ENCODE data around the gene DDX47. TPM values are rescaled to one million over a fixed set of nuclear protein-coding genes. Genes with fewer than 3 reads are reported as not detected.
"Not testable (repeated sequence)": the region's sequence is repeated elsewhere in the genome, so short reads cannot be mapped to it uniquely, and the experiment has no call there.

The DDX47 gene
- total RNA-seq, 1 donor from 2014 or later, result 26.7 TPM

- Histone ChIP-seq H3K27ac (replicated peaks) (no peak overlapping the region), H3K27me3 (ENCODE audit: low read depth) (no peaks in the 10 kb centered on the region), H3K4me1 (no peaks in the 10 kb centered on the region), H3K4me3 (no peak overlapping the region), H3K36me3 (no peaks in the 10 kb centered on the region), H3K9me3 (replicated peaks) (no peaks in the 10 kb centered on the region)
- TF ChIP-seq CTCF (IDR thresholded peaks at IDR 0.05; ENCODE audit: borderline replicate concordance), result no peak
- DNase-seq, result no peak
- intact Hi-C loops (cut with micrococcal nuclease), result no loop called here
Observed at GRCh38 chr12:12871587-12872138, 58.5 kb downstream of the DDX47 start.

GRCh38 chr12:12872139-12872933, 59.2 kb downstream of the DDX47 start:
- H3K27ac ChIP-seq (replicated peaks), result no peak overlapping the region
- H3K36me3 ChIP-seq, result no peaks in the 10 kb centered on the region
- H3K27me3 ChIP-seq (ENCODE audit: low read depth), result no peaks in the 10 kb centered on the region
- no peaks in the 10 kb centered on the region for H3K9me3 ChIP-seq (replicated peaks)
- H3K4me3 ChIP-seq, result no peak overlapping the region
- DNase-seq, result no peak
- TF ChIP-seq CTCF (IDR thresholded peaks at IDR 0.05; ENCODE audit: borderline replicate concordance), result no peak
- H3K4me1 ChIP-seq, result no peaks in the 10 kb centered on the region
- intact Hi-C loops (cut with micrococcal nuclease), result no loop called here

- TF ChIP-seq CTCF (IDR thresholded peaks at IDR 0.05; ENCODE audit: borderline replicate concordance), result no peak
- Histone ChIP-seq H3K9me3 (replicated peaks) (no peaks in the 10 kb centered on the region), H3K4me1 (no peaks in the 10 kb centered on the region), H3K27ac (replicated peaks) (no peak overlapping the region), H3K27me3 (ENCODE audit: low read depth) (no peaks in the 10 kb centered on the region), H3K36me3 (no peaks in the 10 kb centered on the region), H3K4me3 (no peak overlapping the region)
- DNase-seq, result no peak
- intact Hi-C loops (cut with micrococcal nuclease), result no loop called here
Observed at GRCh38 chr12:12872934-12873275, 59.8 kb downstream of the DDX47 start.

- Histone ChIP-seq H3K4me3 (no peak overlapping the region), H3K4me1 (no peaks in the 10 kb centered on the region), H3K27ac (replicated peaks) (no peak overlapping the region), H3K36me3 (no peaks in the 10 kb centered on the region), H3K27me3 (ENCODE audit: low read depth) (no peaks in the 10 kb centered on the region), H3K9me3 (replicated peaks) (no peaks in the 10 kb centered on the region)
- intact Hi-C loops (cut with micrococcal nuclease), result no loop called here
- DNase-seq, result no peak
- TF ChIP-seq CTCF (IDR thresholded peaks at IDR 0.05; ENCODE audit: borderline replicate concordance), result no peak
Observed at GRCh38 chr12:12874029-12874428, 60.9 kb downstream of the DDX47 start.

- intact Hi-C loops (cut with micrococcal nuclease); H3K27me3 ChIP-seq (ENCODE audit: low read depth); H3K27ac ChIP-seq (replicated peaks); DNase-seq; H3K4me1 ChIP-seq; H3K4me3 ChIP-seq; H3K9me3 ChIP-seq (replicated peaks); H3K36me3 ChIP-seq: not testable (repeated sequence)
Observed at GRCh38 chr12:12875301-12875700, 62.2 kb downstream of the DDX47 start.

- no peaks in the 10 kb centered on the region for H3K36me3 ChIP-seq
- H3K4me3 ChIP-seq, result no peak overlapping the region
- TF ChIP-seq CTCF (IDR thresholded peaks at IDR 0.05; ENCODE audit: borderline replicate concordance), result no peak
- intact Hi-C loops (cut with micrococcal nuclease), result no loop called here
- no peak overlapping the region for H3K27ac ChIP-seq (replicated peaks)
- H3K9me3 ChIP-seq (replicated peaks), result no peaks in the 10 kb centered on the region
- H3K4me1 ChIP-seq, result no peaks in the 10 kb centered on the region
- DNase-seq, result no peak
- H3K27me3 ChIP-seq (ENCODE audit: low read depth), result no peaks in the 10 kb centered on the region
Observed at GRCh38 chr12:12877153-12877768, 64.1 kb downstream of the DDX47 start.
